Transverse colon (tissue), 4 donors: ENCODE measurements around the gene COBLL1. TPM values are rescaled to one million over a fixed set of nuclear protein-coding genes. Genes with fewer than 3 reads are reported as not detected.
"Not testable (repeated sequence)": the region's sequence is repeated elsewhere in the genome, so short reads cannot be mapped to it uniquely, and the experiment has no call there.

Experiments
- DNase-seq: peaks from one replicate; pipeline ENCODE4 v3.0.0-alpha.2; 2019
- H3K27ac ChIP-seq, 4 donors: fragments of 200-600 bp; sonication (generic); 2 replicates each; pipeline ENCODE4 v1.5.1; 2016 to 2018; ENCODE audit warnings: inconsistent platforms in 4 of 4
- H3K27me3 ChIP-seq: fragments of 200-600 bp; sonication (generic); 2 replicates; pipeline ENCODE4 v1.5.1; 2017; ENCODE audit warnings: inconsistent platforms
- H3K36me3 ChIP-seq, 4 donors: fragments of 200-600 bp; sonication (generic); 2 replicates each; pipeline ENCODE4 v1.5.1; 2017 to 2019; ENCODE audit warnings: inconsistent platforms in 4 of 4
- H3K4me1 ChIP-seq, 4 donors: fragments of 200-600 bp; sonication (generic); 2 replicates each; pipeline ENCODE4 v1.5.1; 2017 to 2020; ENCODE audit warnings: inconsistent platforms in 4 of 4
- H3K4me3 ChIP-seq, 4 donors: fragments of 200-600 bp; sonication (generic); 1 replicate in 1 of 4; 2 replicates in 3 of 4; pipeline versions ENCODE4 v1.5.1 to v1.6.1; 2017 to 2019; ENCODE audit warnings: inconsistent platforms in 4 of 4
- H3K9me3 ChIP-seq, 2 donors: fragments of 200-600 bp; sonication (generic); 2 replicates each; pipeline ENCODE4 v1.5.1; 2017 to 2019; ENCODE audit warnings: inconsistent platforms in 2 of 2
- CTCF ChIP-seq, 5 experiments: fragments of 200-600 bp in 3 of 5; fragments of 450-650 bp in 2 of 5; sonication (generic) in 3 of 5; IDR thresholded peaks; 1 replicate in 2 of 5; 2 replicates in 3 of 5; pipeline ENCODE4 v1.5.1; 2016 to 2017; ENCODE audit warnings: antibody characterized with exemption in 5 of 5, inconsistent platforms in 3 of 5, mild to moderate bottlenecking in 2 of 5, moderate library complexity in 1 of 5
- EP300 ChIP-seq: sonication (generic); formaldehyde crosslinking; IDR thresholded peaks from one replicate; pipeline ENCODE4 v1.6.1; 2017; ENCODE audit warnings: antibody characterized with exemption, low read depth
- POLR2A ChIP-seq: fragments of 450-650 bp; IDR thresholded peaks from one replicate; pipeline ENCODE4 v1.6.1; 2016; ENCODE audit warnings: antibody characterized with exemption, mild to moderate bottlenecking, moderate library complexity
- POLR2AphosphoS5 ChIP-seq, 3 donors: sonication (generic); formaldehyde crosslinking; IDR thresholded peaks; one replicate each; pipeline ENCODE4 v1.6.1; 2016; ENCODE audit warnings: antibody characterized with exemption in 3 of 3
- WGBS, 2 donors: methylation state at CpG; one replicate each; pipeline ENCODE4 v1.1.5; 2018; ENCODE audit warnings: low coverage in 1 of 2; 5-methylcytosine and 5-hydroxymethylcytosine counted together
- in situ Hi-C, 4 donors: fragments of 200-750 bp; cut with MboI; loops; one replicate each; pipeline versions ENCODE4 v1.15.0 to v1.15.1; 2017; ENCODE audit warnings: low sequenced_read_pairs in 3 of 4, low pct_ligation_motif_present in 1 of 4, low pct_unique_long_range_greater_than_20kb in 1 of 4
- intact Hi-C: fragments of 100-400 bp; cut with DNase I; formaldehyde crosslinking; loops from one replicate; pipeline ENCODE4 v1.15.1; 2023; ENCODE audit warnings: low total_unique reads
- total RNA-seq, 4 donors: library from RNA; depleted of rRNA; stranded (reverse); fragments of >200 nt; gene quantifications; one replicate each; pipeline ENCODE4 v1.1.0, GENCODE V29; 2016

COBLL1 gene
- total RNA-seq, 4 donors from 2014 or later, result 21.7 to 129 (median 30.7) TPM

GRCh38 chr2:164764474-164764873, 77.1 kb downstream of the COBLL1 start:
- Histone ChIP-seq H3K4me3 (no peak overlapping the region), H3K27ac (no peak overlapping the region), H3K27me3 (no peaks in the 10 kb centered on the region), H3K36me3 (no peaks in the 10 kb centered on the region), H3K4me1 (peaks cover 0 to 7% (median 0%) of the 10 kb centered on the region in 4 donors), H3K9me3 (no peaks in the 10 kb centered on the region)
- TF ChIP-seq EP300, result no peak
- TF ChIP-seq POLR2AphosphoS5 (IDR thresholded peaks at IDR 0.05), result no peak
- TF ChIP-seq POLR2A, result no peak
- no peak for TF ChIP-seq CTCF (IDR thresholded peaks at IDR 0.05)
- in situ Hi-C loops, result no loop called here
- intact Hi-C loops, result no loop called here
- WGBS, 2 donors, result 85 to 98% methylated on average over 1 of the region's 1 CpG
- no peak for DNase-seq

- in situ Hi-C loops (no loop called here), intact Hi-C loops (no loop called here)
- Histone ChIP-seq H3K27ac (no peak overlapping the region), H3K27me3 (no peaks in the 10 kb centered on the region), H3K4me3 (no peak overlapping the region), H3K4me1 (peaks cover 0 to 12% (median 0%) of the 10 kb centered on the region in 4 donors), H3K9me3 (no peaks in the 10 kb centered on the region), H3K36me3 (no peaks in the 10 kb centered on the region)
- no peak for DNase-seq
- WGBS, 2 donors, result 73 to 95% methylated on average over 5 of the region's 5 CpGs
- TF ChIP-seq EP300 (no peak), POLR2AphosphoS5 (IDR thresholded peaks at IDR 0.05) (no peak), POLR2A (no peak), CTCF (IDR thresholded peaks at IDR 0.05) (no peak)
These were observed 78.2 kb downstream of the COBLL1 start for GRCh38 chr2:164763431-164763830.

GRCh38 chr2:164761737-164762460, 79.7 kb downstream of the COBLL1 start:
- no peak for DNase-seq
- H3K4me1 ChIP-seq, result peaks cover 0 to 22% (median 2%) of the 10 kb centered on the region in 4 donors
- in situ Hi-C loops, result no loop called here
- H3K27me3 ChIP-seq, result no peaks in the 10 kb centered on the region
- H3K36me3 ChIP-seq, result no peaks in the 10 kb centered on the region
- 71 to 86% methylated on average over 1 of the region's 1 CpG for WGBS, 2 donors
- TF ChIP-seq POLR2AphosphoS5 (IDR thresholded peaks at IDR 0.05) (no peak), EP300 (no peak), CTCF (IDR thresholded peaks at IDR 0.05) (no peak), POLR2A (no peak)
- no peak overlapping the region for H3K4me3 ChIP-seq
- H3K27ac ChIP-seq, result peak overlapping the region in 1 of 4 donors; percentile 10
- intact Hi-C loops, result no loop called here
- no peaks in the 10 kb centered on the region for H3K9me3 ChIP-seq

GRCh38 chr2:164761201-164761600, 80.4 kb downstream of the COBLL1 start:
- H3K27ac ChIP-seq, result peak overlapping the region in 1 of 4 donors; percentile 18
- peak; percentile 52 for DNase-seq
- peaks cover 0 to 22% (median 2%) of the 10 kb centered on the region in 4 donors for H3K4me1 ChIP-seq
- WGBS, 2 donors, result 77 to 83% methylated on average over 4 to 9 of the region's 9 CpGs
- intact Hi-C loops, H3K36me3 ChIP-seq, H3K9me3 ChIP-seq, H3K27me3 ChIP-seq, H3K4me3 ChIP-seq, in situ Hi-C loops: not testable (repeated sequence)
- peak in 1 of 3 donors; percentile 44 for TF ChIP-seq POLR2AphosphoS5 (IDR thresholded peaks at IDR 0.05)
